ENCODE results near the gene APOBEC3B. TPM values are rescaled to one million over a fixed set of nuclear protein-coding genes. Genes with fewer than 3 reads are reported as not detected.
"Not testable (repeated sequence)": the region's sequence is repeated elsewhere in the genome, so short reads cannot be mapped to it uniquely, and the experiment has no call there.

APOBEC3B gene
- total and polyA plus RNA-seq, 2 donors from 2014 or later: 1.0 to 2.7 TPM

DNA sequence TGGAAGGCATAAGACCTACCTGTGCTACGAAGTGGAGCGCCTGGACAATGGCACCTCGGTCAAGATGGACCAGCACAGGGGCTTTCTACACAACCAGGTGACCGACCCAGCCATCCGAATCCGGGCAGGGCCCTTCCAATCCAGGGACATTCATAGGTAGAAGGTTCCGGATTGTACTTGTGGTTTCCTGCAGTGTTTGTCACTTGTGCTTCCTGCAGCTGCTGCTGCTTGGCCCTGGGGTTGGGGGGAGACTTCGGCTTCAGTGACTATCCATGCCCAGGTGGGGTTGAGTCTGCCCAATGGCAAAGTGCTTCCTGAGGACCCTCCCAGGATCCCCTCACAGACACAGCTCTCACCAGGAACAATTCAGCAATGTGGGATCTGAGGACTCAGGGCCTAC is 22.6 kb upstream of the APOBEC3B start:
- TF ChIP-seq, protein P1, sequence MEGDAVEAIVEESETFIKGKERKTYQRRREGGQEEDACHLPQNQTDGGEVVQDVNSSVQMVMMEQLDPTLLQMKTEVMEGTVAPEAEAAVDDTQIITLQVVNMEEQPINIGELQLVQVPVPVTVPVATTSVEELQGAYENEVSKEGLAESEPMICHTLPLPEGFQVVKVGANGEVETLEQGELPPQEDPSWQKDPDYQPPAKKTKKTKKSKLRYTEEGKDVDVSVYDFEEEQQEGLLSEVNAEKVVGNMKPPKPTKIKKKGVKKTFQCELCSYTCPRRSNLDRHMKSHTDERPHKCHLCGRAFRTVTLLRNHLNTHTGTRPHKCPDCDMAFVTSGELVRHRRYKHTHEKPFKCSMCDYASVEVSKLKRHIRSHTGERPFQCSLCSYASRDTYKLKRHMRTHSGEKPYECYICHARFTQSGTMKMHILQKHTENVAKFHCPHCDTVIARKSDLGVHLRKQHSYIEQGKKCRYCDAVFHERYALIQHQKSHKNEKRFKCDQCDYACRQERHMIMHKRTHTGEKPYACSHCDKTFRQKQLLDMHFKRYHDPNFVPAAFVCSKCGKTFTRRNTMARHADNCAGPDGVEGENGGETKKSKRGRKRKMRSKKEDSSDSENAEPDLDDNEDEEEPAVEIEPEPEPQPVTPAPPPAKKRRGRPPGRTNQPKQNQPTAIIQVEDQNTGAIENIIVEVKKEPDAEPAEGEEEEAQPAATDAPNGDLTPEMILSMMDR (IDR thresholded peaks at IDR 0.05; ENCODE audit: borderline replicate concordance, extremely low read depth, insufficient read depth): no peak
- Histone ChIP-seq H3K27ac (ENCODE audit: low read depth in 2 of 2, low read length in 2 of 2) (no peak overlapping the region), H3K4me1 (ENCODE audit: control insufficient read depth in 2 of 3, insufficient read depth in 2 of 3, low read depth in 1 of 3, low read length in 3 of 3) (peaks cover 0 to under 1% (median 0%) of the 10 kb centered on the region in 3 donors), H3K27me3 (ENCODE audit: control insufficient read depth, insufficient read depth, low read length) (no peaks in the 10 kb centered on the region), H3K4me3 (ENCODE audit: low read length in 3 of 3) (no peak overlapping the region), H3K36me3 (ENCODE audit: control insufficient read depth in 2 of 3, insufficient read depth in 3 of 3, low read length in 3 of 3) (no peaks in the 10 kb centered on the region), H3K9ac (ENCODE audit: low read length in 3 of 3) (no peak overlapping the region), H3K9me3 (ENCODE audit: control insufficient read depth in 2 of 3, insufficient read depth in 1 of 3, low read length in 3 of 3) (no peaks in the 10 kb centered on the region)
- no peak for FAIRE-seq
- peak in 1 of 5 donors; percentile 43 for DNase-seq
- intact Hi-C loops (cut with DNase I): no loop called here

DNA sequence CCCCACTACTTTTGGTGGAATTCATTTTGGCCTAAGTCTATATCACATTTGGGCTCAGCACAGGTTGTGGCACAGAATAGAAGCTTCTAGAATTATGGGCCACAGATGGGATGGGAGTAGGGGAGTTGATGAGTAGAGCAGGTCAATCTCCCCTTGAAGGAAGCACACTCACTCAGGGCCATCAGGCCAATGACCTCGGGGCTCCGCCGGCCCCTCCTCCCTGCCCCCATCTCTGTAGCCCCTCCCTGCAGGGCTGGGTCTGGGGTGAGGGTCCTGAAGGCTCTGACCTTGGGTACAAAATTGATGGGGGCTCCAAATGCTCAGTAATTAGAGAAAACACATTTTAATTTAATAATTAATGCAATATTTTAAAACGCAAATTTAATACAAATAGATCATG is 21.5 kb upstream of the APOBEC3B start:
- H3K9me3 ChIP-seq (ENCODE audit: control insufficient read depth in 2 of 3, insufficient read depth in 1 of 3, low read length in 3 of 3); H3K9ac ChIP-seq (ENCODE audit: low read length in 3 of 3); intact Hi-C loops (cut with DNase I); H3K4me1 ChIP-seq (ENCODE audit: control insufficient read depth in 2 of 3, insufficient read depth in 2 of 3, low read depth in 1 of 3, low read length in 3 of 3); H3K36me3 ChIP-seq (ENCODE audit: control insufficient read depth in 2 of 3, insufficient read depth in 3 of 3, low read length in 3 of 3); H3K27ac ChIP-seq (ENCODE audit: low read depth in 2 of 2, low read length in 2 of 2); H3K27me3 ChIP-seq (ENCODE audit: control insufficient read depth, insufficient read depth, low read length); FAIRE-seq; H3K4me3 ChIP-seq (ENCODE audit: low read length in 3 of 3): not testable (repeated sequence)
- peak in 1 of 5 donors; percentile 29 for DNase-seq

DNA sequence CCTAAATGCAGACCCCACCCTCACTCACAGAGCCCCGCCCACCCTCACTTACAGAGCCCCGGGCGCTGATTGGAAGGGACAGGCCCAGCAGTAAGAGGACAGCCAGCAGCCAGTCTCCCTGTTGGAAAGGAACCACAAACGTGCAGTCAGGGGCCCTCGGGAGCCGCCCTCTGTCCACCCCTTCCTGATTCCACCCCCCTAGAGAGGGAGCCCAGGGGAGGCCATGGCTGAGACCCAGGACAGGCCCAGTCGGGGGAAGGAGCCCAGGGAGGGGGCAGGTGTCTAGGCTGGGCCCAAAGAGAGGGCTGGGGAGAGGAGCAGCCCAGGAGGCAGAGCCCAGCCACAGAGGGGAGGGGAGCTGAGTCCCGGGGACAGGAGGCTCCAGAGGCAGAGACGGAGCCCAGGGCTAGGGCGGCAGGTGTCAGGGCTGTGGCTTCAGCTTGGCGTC is 18.8 kb upstream of the APOBEC3B start:
- DNase-seq: peak in 1 of 5 donors; percentile 62
- H3K4me3 ChIP-seq (ENCODE audit: low read length in 3 of 3); H3K27ac ChIP-seq (ENCODE audit: low read depth in 2 of 2, low read length in 2 of 2); FAIRE-seq; H3K27me3 ChIP-seq (ENCODE audit: control insufficient read depth, insufficient read depth, low read length); H3K36me3 ChIP-seq (ENCODE audit: control insufficient read depth in 2 of 3, insufficient read depth in 3 of 3, low read length in 3 of 3); H3K9me3 ChIP-seq (ENCODE audit: control insufficient read depth in 2 of 3, insufficient read depth in 1 of 3, low read length in 3 of 3); H3K4me1 ChIP-seq (ENCODE audit: control insufficient read depth in 2 of 3, insufficient read depth in 2 of 3, low read depth in 1 of 3, low read length in 3 of 3); H3K9ac ChIP-seq (ENCODE audit: low read length in 3 of 3); intact Hi-C loops (cut with DNase I): not testable (repeated sequence)

DNA sequence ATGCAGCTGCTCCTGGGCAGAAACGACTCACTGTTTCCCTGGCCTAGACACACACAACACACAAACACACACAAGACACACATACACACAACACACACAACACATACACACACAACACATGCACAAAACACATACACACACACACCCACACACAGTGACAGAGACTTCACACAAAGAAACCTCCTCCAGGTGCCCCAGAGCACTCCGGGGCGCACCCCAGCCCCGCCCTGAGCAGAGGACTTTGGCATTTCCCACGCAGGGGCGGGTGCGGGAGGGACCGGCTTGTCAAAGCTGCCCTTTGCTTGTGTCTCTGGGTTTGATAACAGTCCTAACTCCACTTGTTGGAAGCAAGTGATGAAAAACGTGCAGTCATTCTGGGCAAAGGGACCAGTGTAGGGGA is 18.3 kb upstream of the APOBEC3B start:
- intact Hi-C loops (cut with DNase I): no loop called here
- Histone ChIP-seq H3K4me3 (ENCODE audit: low read length in 3 of 3) (no peak overlapping the region), H3K27me3 (ENCODE audit: control insufficient read depth, insufficient read depth, low read length) (no peaks in the 10 kb centered on the region), H3K9me3 (ENCODE audit: control insufficient read depth in 2 of 3, insufficient read depth in 1 of 3, low read length in 3 of 3) (no peaks in the 10 kb centered on the region), H3K27ac (ENCODE audit: low read depth in 2 of 2, low read length in 2 of 2) (no peak overlapping the region), H3K36me3 (ENCODE audit: control insufficient read depth in 2 of 3, insufficient read depth in 3 of 3, low read length in 3 of 3) (no peaks in the 10 kb centered on the region), H3K9ac (ENCODE audit: low read length in 3 of 3) (no peak overlapping the region), H3K4me1 (ENCODE audit: control insufficient read depth in 2 of 3, insufficient read depth in 2 of 3, low read depth in 1 of 3, low read length in 3 of 3) (peaks cover 0 to 5% (median 0%) of the 10 kb centered on the region in 3 donors)
- FAIRE-seq (no peak), DNase-seq (peak in 2 of 5 donors; percentile 57 to 58)
- TF ChIP-seq, protein P1 (IDR thresholded peaks at IDR 0.05; ENCODE audit: borderline replicate concordance, extremely low read depth, insufficient read depth): no peak
